Testis (tissue), 3 donors: Measurements from ENCODE around the gene STARD5. TPM values are rescaled to one million over a fixed set of nuclear protein-coding genes. Genes with fewer than 3 reads are reported as not detected.

Experiments
- DNase-seq: peaks from one replicate; pipeline ENCODE4 v3.0.0-alpha.2; 2019
- H3K27ac ChIP-seq, 2 donors: fragments of 200-600 bp; sonication (generic); one replicate each; pipeline ENCODE4 v1.5.1; 2019
- H3K27me3 ChIP-seq: fragments of 200-600 bp; sonication (generic); one replicate; pipeline ENCODE4 v1.5.1; 2019
- H3K36me3 ChIP-seq: fragments of 200-600 bp; sonication (generic); one replicate; pipeline ENCODE4 v1.5.1; 2017; ENCODE audit warnings: low read depth; ENCODE audit errors: missing control alignments
- H3K4me1 ChIP-seq: fragments of 200-600 bp; sonication (generic); one replicate; pipeline ENCODE4 v1.5.1; 2019
- H3K4me3 ChIP-seq, 2 donors: fragments of 200-600 bp; sonication (generic); one replicate each; pipeline ENCODE4 v1.5.1; 2017 to 2019
- H3K9me3 ChIP-seq: fragments of 200-600 bp; sonication (generic); one replicate; pipeline ENCODE4 v1.5.1; 2017
- POLR2A ChIP-seq: fragments of 450-650 bp; IDR thresholded peaks from one replicate; pipeline ENCODE4 v1.6.1; 2017; ENCODE audit warnings: antibody characterized with exemption, mild to moderate bottlenecking, moderate library complexity
- WGBS, 2 donors: methylation state at CpG; one replicate each; pipeline ENCODE4 v1.1.5; 2018; 5-methylcytosine and 5-hydroxymethylcytosine counted together
- intact Hi-C: fragments of 100-400 bp; cut with DNase I; formaldehyde crosslinking; loops from one replicate; pipeline ENCODE4 v1.15.1; 2023; ENCODE audit warnings: low total_unique reads
- polyA plus RNA-seq: library from polyadenylated mRNA; stranded (reverse); fragments of 350-450 nt; fragmentation: Illumina TruSeq; extraction: RNeasy Lipid Tissue Mini Kit (QIAGEN cat#74804); gene quantifications from one replicate; pipeline ENCODE4 v1.2.3, GENCODE V29; 2014; ENCODE audit warnings: low read depth, low replicate concordance; ENCODE audit not compliant: insufficient read depth
- total RNA-seq, 2 donors: library from RNA; depleted of rRNA; stranded (reverse); fragments of >200 nt; gene quantifications; one replicate each; pipeline ENCODE4 v1.2.3, GENCODE V29; 2016
- TF ChIP-seq, protein P1 (sequence below), 3 experiments: fragments of 450-650 bp in 2 of 3; fragments of 200-600 bp in 1 of 3; sonication (generic) in 1 of 3; IDR thresholded peaks; one replicate each; pipeline ENCODE4 v1.5.1; 2016 to 2019; ENCODE audit warnings: antibody characterized with exemption in 3 of 3, mild to moderate bottlenecking in 2 of 3, moderate library complexity in 1 of 3

Gene STARD5
- total and polyA plus RNA-seq, 3 donors from 2014 or later, result 8.7 to 16.2 (median 15.7) TPM

DNA sequence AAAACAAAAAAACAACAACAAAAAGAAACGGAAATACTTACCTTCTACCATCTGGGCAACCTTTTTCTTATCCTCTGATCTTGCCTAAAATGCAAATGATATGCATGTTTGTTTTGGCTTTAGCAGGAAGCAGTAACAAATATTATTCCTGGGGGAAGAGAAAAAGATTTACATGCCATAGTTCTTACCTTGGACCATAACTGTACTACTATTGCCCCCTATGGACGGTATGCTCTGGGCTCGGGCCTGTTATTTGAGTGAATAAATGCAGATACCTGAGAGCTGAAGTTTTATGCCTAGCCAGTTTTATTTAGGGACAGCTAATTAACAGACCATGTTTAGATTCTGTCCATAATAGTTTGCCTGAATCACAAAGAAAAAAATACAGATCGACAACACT lies 12.6 kb upstream of the STARD5 start:
- Histone ChIP-seq H3K9me3 (no peaks in the 10 kb centered on the region), H3K4me3 (no peak overlapping the region), H3K27ac (no peak overlapping the region), H3K27me3 (no peaks in the 10 kb centered on the region), H3K36me3 (no peaks in the 10 kb centered on the region), H3K4me1 (peaks cover 47% of the 10 kb centered on the region)
- no peak for TF ChIP-seq POLR2A
- TF ChIP-seq, protein P1, sequence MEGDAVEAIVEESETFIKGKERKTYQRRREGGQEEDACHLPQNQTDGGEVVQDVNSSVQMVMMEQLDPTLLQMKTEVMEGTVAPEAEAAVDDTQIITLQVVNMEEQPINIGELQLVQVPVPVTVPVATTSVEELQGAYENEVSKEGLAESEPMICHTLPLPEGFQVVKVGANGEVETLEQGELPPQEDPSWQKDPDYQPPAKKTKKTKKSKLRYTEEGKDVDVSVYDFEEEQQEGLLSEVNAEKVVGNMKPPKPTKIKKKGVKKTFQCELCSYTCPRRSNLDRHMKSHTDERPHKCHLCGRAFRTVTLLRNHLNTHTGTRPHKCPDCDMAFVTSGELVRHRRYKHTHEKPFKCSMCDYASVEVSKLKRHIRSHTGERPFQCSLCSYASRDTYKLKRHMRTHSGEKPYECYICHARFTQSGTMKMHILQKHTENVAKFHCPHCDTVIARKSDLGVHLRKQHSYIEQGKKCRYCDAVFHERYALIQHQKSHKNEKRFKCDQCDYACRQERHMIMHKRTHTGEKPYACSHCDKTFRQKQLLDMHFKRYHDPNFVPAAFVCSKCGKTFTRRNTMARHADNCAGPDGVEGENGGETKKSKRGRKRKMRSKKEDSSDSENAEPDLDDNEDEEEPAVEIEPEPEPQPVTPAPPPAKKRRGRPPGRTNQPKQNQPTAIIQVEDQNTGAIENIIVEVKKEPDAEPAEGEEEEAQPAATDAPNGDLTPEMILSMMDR (IDR thresholded peaks at IDR 0.05), result peak in 1 of 3 experiments; percentile 5
- no peak for DNase-seq
- 90% methylated on average over 4 of the region's 4 CpGs for WGBS, 2 donors
- intact Hi-C loops, result loop anchor here (10.0 kb wide), 1 partner anchor 62 kb away; no protein-coding TSS in a partner anchor

DNA sequence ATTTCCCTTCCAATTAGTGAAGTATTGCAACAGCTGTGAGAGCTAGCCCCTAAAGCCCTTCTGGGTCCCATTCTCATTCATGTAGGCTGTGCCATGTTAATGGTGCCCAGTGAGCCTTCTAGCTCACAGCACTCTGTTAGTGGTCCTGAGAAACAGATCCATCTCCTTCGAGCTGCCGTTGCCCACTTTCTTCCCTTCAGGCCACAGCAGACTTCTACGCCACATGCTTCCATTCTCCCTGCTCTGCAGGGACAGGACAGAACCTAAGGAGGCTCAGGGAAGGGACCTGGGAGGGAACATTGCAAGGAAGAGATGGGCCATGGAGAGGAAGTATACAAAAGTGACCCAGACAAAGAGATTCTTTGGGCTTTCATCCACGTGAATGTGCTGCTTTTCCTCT lies 11.7 kb upstream of the STARD5 start:
- 85 to 91% methylated on average over 4 of the region's 4 CpGs for WGBS, 2 donors
- Histone ChIP-seq H3K4me3 (no peak overlapping the region), H3K27ac (peak overlapping the region; percentile 17 to 29), H3K27me3 (no peaks in the 10 kb centered on the region), H3K9me3 (no peaks in the 10 kb centered on the region), H3K4me1 (peaks cover 53% of the 10 kb centered on the region), H3K36me3 (no peaks in the 10 kb centered on the region)
- no peak for DNase-seq
- intact Hi-C loops, result loop anchor here (10.0 kb wide), 1 partner anchor 61 kb away; no protein-coding TSS in a partner anchor
- TF ChIP-seq POLR2A, result no peak
- TF ChIP-seq, protein P1 (IDR thresholded peaks at IDR 0.05), result no peak

DNA sequence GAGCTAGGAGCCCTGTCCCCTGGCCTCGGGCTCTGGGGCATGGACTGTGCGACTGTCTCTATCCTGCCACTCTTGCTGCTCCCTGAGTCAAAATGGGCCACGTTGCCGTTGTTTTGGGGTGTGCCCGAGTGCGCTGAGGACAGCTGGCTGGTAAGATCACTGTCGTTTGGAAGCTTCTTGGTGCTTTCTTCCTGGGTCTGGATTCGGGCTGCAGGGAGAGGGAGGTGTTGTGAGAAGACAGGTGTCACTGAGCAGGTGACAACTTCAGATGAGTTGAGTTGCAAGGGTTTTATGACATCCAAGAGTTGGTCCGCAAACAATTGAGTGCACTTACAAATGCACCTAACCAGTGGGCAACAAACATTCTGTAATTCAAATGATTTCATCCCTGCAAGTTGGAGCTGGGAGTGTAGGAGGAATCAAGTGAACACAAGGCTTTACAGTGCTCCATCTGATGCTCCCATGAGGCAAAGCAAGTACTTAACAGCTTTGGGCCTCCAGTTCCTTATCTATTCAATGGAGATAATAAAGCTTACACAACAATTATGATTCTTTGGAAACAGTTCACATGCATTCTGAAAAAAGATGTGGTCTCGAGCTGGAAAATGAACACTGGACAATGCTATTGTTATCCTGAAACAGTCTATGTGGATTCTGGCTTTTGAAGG lies 11.0 kb upstream of the STARD5 start:
- intact Hi-C loops, result loop anchor here (10.0 kb wide), 1 partner anchor 60 kb away; no protein-coding TSS in a partner anchor
- no peak for DNase-seq
- no peaks in the 10 kb centered on the region for H3K9me3 ChIP-seq
- H3K4me3 ChIP-seq, result no peak overlapping the region
- 58 to 75% methylated on average over 10 of the region's 10 CpGs for WGBS, 2 donors
- peaks cover 60% of the 10 kb centered on the region for H3K4me1 ChIP-seq
- no peaks in the 10 kb centered on the region for H3K36me3 ChIP-seq
- H3K27me3 ChIP-seq, result no peaks in the 10 kb centered on the region
- TF ChIP-seq POLR2A, result no peak
- TF ChIP-seq, protein P1 (IDR thresholded peaks at IDR 0.05), result no peak
- peak overlapping the region; percentile 29 to 44 for H3K27ac ChIP-seq

DNA sequence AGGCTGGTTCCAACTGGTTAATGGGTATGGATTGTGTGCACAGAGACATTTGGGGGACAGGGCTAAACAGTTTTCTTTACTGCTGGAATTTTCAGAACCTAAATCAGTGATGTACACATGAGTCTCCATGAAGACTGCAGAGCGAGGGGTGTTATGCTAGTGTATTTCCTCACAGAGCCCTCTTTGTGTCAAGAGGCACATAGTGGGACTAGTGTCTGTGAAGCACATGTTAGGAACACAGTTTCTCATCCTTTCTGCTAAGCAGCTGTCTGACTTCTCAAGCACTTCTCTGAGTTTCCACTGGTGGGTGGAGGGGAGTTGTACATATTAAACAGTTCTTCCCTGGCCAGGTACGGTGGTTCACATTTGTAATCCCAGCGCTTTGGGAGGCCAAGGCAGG lies 9.4 kb upstream of the STARD5 start:
- H3K4me3 ChIP-seq, result no peak overlapping the region
- no peaks in the 10 kb centered on the region for H3K27me3 ChIP-seq
- no peaks in the 10 kb centered on the region for H3K9me3 ChIP-seq
- WGBS, 2 donors, result 89 to 94% methylated on average over 3 of the region's 3 CpGs
- H3K27ac ChIP-seq, result peak overlapping the region in 1 of 2 donors; percentile 11
- intact Hi-C loops, result loop anchor here (10.0 kb wide), 1 partner anchor 59 kb away; no protein-coding TSS in a partner anchor
- TF ChIP-seq, protein P1 (IDR thresholded peaks at IDR 0.05), result no peak
- TF ChIP-seq POLR2A, result no peak
- no peak for DNase-seq
- no peaks in the 10 kb centered on the region for H3K36me3 ChIP-seq
- H3K4me1 ChIP-seq, result peaks cover 59% of the 10 kb centered on the region
